NCI-H146 treated with DMSO at 0.1 percent for 48 hours (cell line): ENCODE data around the gene STPG1.

ENCODE experiments used
- DNase-seq: peaks from one replicate; lab custom pipeline; 2025; ENCODE audit not compliant: unreplicated experiment; lab: John Stamatoyannopoulos, UW

Gene STPG1

GRCh38 chr1:24373710-24374109, 39.9 kb downstream of the STPG1 start:
- DNase-seq: no peak

DNA sequence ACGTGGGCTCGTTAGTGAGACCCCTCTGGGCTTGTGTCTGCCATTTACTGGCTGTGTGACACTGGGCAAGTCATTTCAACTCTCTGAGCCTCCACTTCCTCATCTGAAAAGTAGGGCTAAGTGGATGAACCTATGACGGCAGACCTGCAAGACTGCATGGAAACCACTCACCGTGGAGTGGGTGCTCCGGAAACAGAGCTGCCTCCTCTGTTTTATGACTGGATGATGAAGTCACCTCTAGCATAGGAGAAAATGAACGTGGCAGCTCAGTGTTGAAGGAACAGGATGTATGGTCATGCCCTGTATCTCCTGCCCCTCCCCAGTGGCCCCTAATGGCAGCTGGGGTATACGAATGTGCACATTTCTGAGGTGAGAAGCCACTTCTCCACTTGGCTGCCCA, 40.5 kb downstream of the STPG1 start:
- no peak for DNase-seq

GRCh38 chr1:24369801-24370200, 43.8 kb downstream of the STPG1 start:
- DNase-seq: no peak

- DNase-seq: no peak
Measured at GRCh38 chr1:24369199-24369598, 44.4 kb downstream of the STPG1 start.

- no peak for DNase-seq
Measured at GRCh38 chr1:24366707-24367106, 46.9 kb downstream of the STPG1 start.

DNA sequence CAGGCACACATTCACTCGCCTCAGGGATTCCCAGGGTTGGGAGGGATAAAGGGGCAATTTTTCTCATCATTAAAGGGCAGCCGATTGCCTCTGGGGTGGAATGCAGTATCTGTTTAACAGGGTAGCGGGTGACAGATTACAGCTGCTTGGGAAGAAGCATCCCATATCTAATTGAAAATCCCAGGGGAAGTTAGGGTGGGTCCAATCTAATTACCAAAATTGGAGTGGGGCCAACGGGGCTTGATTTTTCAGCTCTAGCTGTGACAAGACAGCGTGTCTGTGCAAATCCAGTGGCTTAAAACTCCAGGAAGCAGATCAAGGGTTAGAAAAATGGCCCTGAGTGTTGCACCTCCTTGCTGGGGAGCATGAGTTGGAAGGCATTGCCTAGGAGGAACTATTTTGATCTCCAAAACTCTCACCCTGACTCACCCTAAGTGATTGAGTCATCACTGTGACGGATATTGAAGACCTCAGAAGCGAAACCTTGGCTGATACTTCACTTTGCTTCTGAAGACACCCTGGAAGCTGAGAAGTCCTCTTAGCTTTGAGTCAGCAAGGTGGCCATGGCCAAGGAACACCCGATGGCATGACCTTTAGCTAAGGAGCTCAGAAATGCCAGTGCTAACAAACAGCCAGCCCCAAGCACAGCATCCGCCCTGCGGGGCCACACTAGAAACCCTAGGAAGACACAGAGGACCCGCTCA, 48.5 kb downstream of the STPG1 start:
- DNase-seq: no peak

DNA sequence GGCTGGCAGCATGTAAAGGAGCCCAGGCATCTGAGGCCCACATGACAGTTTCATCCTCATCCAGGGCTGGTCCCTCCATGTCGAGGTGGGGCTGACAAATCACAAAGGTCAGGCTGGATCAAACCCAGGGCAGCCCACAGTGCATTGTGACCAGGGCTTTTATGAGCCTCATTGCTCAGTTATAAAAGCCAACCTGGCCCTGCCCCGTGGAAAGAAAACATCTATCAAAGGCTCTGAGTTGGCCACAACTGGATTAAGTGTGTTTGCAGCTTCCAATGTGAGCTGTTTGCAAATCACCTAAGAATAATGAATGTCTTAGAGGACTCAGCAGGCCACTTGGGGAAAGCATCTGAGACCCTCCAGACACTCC, 49.0 kb downstream of the STPG1 start:
- DNase-seq: no peak

- no peak for DNase-seq
Measured at GRCh38 chr1:24363994-24364393, 49.6 kb downstream of the STPG1 start.

DNA sequence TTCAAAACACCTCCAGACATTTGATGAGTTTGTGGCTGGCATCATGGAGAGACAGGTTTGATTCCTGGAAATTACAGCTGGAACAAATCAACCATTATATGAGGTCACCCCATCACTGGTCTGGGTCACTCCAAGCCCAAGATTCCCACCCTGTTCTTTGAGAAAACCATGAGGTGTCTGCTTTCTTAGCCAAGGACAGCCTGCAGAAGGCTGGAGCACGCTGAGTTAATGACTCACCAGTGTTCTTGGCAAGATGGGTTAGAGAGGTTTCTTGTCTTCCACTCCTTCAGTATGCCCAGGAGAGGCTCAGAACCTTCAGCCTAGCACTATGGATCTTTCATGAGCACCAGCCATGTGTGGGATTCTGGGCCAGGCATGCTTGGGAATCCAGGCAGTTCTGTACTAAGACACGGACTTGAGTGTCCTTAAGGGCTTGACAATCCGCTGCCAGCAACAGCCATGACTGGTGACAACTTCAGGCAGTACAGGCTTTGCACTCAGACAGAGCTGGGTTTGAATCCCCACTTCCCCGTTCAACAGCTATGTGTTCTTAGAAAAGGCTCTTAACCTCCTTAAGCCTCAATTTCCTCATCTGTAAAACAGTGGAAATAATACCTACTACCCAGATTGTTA, 50.5 kb downstream of the STPG1 start:
- no peak for DNase-seq

DNA sequence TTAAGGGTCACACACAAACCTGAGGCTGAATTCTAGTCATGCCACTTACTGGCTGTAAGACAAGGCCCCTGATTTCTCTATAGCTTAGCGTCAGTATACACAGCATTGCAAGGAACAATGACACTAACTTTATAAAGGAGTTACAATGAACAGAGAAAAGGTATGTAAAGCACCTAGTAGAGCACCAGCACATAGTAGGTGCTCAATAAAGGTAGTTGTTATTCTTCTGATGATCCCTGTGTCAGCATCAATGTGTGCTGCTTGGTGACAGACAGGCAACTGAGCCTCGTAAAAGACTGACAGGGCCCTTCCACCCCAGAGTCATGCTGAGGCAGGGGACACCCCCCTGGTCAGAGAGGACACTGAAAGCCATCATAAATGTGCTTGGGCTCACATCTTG, 51.2 kb downstream of the STPG1 start:
- no peak for DNase-seq

GRCh38 chr1:24361811-24362210, 51.8 kb downstream of the STPG1 start:
- no peak for DNase-seq

DNA sequence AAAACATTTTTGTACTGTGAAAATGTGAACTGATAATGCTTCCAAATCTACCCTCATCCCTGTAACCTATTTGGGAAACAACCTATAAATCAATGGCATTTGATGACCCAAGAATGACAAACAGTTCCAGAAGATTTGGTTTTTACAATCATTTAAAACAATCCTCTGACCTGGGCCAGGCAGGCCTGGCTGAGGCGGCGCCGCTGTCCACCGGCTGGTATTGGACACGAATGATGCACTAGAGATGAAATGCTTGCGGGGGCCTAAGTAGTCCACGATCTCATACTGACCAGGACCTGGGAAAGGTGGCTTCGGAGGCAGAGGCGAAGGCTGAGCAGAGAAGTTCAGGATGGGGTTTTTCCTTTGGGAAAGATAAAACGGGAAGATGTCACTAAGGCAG, 52.9 kb downstream of the STPG1 start:
- no peak for DNase-seq

DNA sequence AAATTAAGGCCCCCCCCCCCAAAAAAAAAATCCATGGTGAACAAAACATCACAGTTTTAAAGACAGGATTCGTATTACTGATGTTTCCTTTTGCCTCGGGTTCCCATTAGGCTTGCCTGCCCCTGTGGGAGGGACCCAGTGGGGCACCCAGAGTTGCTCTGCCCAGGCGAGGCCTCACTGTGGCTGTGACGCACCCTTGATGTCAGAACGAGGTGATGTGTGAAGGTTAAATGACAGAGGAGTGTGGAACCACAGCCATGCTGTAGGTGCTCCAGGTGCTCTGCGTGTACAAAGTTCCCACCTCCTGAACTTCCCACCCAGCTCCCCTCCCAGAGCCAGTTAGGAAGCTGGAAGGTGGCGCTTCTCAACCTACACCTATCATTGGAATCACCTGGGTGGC, 56.5 kb downstream of the STPG1 start:
- no peak for DNase-seq

DNA sequence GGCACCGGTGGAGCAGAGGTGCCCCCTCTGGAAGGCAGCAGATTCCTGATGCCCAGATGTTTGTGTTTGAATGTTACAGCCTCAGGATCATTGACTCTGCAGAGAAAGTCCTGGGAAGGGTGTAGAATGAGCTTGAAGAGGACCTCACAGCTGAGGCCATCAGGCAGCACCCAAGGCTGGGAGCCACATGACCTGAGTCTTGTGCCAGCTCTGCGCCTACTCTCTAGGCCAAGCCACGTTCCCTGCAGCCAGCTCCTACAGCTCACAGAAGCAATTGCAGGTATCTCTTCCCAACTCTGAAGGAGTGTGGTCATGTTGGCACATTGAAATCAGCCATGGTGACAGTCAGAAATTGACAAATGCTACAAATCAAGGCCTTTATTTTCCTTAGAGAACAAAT, 58.1 kb downstream of the STPG1 start:
- DNase-seq: no peak

GRCh38 chr1:24353292-24353891, 60.2 kb downstream of the STPG1 start:
- DNase-seq: no peak

DNA sequence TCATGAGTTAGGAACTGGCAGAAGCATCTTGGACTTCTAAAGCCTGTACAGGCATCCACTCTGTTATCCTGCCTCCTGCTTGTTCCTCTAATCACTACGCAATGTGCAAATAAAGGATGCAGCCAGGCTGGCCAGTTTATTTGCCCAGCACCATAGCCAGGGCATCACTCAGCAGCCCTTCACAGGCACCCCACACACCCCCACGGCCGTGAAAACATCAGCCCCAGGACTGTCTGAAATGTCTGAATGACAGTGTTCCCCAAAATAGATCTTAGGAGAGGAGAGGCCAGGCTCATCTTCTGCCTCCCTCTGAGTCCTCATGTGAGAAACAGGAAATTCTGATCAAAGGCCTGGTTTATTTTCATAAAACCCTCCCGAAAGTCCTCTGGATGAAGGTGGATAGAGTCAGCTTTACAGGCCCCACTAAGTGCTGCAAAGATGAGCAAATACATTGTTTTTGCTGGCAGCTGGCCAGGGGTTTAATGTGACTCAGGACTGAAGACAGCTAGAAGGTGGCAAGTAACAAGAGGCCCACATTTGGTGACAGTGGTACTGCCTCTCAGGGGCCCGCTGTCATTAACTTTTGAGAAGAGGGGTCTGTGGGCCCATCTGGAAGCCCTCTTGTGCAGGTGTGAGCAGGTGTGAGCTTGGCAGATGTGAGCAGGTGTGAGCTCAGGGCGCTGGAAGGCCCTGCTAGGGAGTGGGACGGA, 61.5 kb downstream of the STPG1 start:
- DNase-seq: no peak

DNA sequence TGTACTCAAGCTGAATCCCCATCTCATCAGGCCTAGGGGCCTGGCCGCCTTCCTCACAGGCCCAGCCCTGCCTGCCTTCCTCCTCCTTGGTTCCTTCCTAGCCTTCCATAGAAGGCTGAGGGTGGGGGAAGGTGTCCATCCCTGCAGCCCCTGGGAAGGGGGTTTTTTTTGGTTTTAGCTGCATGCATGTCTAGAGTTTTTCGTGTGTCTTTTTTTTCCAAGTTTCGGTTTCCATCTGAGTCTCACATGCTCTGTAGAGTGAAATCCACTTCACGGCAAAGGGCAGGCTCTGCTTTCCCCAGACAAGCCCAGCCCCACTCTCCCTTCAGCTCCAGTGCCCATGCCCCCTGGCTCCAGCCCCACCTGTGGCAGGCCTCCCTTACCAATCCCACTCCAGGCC, 62.3 kb downstream of the STPG1 start:
- no peak for DNase-seq

DNA sequence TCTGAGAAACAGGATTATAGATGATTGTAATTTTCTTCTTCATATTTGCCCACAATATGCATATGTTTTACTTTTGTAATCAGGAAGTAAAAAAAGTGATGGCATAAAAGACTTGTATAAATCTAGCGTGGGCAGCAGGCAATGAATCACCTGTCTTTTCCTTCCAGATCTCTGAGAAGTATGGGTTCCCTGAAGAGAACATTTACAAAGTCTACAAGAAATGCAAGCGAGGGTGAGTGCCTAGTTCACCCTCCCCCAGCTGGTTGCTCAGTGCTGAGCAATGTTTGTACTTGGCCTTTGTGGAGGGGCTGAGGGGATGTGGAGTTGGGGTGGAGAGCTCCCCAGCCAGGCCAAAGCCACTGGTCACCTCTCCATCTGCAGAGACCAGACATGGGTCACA, 63.7 kb downstream of the STPG1 start:
- DNase-seq: no peak

DNA sequence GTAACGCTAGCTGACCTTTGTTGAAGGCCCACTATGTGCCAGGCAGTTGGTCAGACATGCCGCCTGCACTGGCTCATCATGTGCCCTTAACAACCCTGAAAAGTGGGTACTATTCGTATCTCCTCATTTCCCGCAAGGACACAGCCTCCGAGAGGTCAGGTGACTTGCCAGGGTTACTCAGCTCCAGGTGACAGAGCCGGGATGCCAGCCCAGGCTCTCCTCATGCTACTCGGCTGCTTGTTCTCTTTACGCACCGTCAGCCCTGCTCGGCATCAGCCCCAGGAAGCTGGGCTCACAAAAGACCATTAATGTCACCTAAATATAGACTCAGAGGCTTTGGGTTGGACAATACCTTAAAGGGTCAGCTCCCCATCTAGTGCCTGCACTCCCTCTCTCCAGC, 65.4 kb downstream of the STPG1 start:
- DNase-seq: no peak

DNA sequence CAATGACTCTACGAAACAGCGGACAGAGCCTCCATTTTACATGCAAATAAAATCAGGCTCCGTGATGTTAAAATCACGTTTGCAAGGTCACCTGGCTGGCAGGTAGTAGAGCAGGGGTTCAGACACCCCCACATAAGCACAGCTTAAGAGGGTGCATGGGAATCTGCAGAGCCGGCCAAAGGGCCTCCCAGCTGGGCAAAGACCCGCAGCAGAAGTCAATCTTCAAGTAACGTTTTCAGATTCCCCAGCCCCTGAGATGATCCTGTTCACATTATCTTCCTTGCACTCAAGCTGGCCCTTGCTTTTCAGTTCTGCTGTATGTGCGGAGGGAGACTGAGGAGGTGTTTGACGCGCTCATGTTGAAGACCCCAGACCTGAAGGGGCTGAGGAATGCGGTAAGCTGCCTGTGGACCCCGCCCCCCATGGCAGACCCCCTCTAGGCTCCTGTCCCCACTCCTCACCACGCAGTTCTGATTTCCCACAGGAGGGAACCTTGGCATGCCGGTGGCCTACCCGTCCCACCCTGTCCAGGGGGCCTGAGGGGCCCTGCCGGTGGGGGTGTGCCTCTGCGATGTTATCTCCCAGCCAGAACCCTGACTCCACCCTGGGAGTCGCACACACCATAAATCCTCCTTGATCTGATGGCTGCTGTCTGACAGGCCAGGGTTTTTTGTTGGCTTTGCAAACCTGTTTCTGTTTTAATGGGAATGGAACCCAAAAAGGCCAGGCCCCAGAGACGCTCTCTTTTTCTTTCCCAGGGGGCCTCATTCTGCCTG, 66.2 kb downstream of the STPG1 start:
- no peak for DNase-seq

DNA sequence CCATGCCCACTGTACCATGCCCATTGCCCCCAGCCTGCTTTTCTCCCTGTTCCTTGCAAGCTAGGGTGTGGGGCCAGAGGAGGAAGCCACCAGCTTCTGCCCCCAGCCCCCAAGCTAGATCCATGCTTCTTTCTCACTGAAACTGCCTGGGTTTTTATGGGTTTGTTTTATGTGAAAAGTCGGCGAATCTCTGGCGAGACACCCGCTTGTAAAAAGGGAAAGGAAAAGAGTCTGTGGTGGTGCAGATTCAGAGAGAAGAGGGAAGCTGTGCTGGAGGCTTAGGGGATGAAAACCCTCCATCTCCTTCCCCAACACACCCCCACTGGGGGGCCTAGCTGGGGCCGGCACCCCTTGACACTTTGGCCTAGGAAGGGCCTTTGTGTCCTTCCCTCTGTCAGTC, 68.2 kb downstream of the STPG1 start:
- DNase-seq: no peak
